NT2/D1 (cell line): ENCODE results near the gene CTNNA3.
"Not testable (repeated sequence)": the region's sequence is repeated elsewhere in the genome, so short reads cannot be mapped to it uniquely, and the experiment has no call there.

Source experiments
- DNase-seq: peaks from one replicate; pipeline ENCODE4 v3.0.0-alpha.2; 2011; ENCODE audit warnings: low read depth, low spot score
- H3K27me3 ChIP-seq: 2 replicates; pipeline ENCODE4 v1.6.0; 2011; ENCODE audit warnings: mild to moderate bottlenecking; ENCODE audit not compliant: insufficient read length, insufficient read depth
- H3K36me3 ChIP-seq: 2 replicates; pipeline ENCODE4 v1.6.1; 2011; ENCODE audit warnings: mild to moderate bottlenecking, low read length, mixed read lengths; ENCODE audit not compliant: insufficient read depth, insufficient read length
- H3K4me1 ChIP-seq: 2 replicates; pipeline ENCODE4 v1.5.1; 2011; ENCODE audit not compliant: insufficient read depth, insufficient read length
- H3K4me3 ChIP-seq: 2 replicates; pipeline ENCODE4 v1.5.1; 2011; ENCODE audit warnings: low read depth; ENCODE audit not compliant: insufficient read length
- H3K9ac ChIP-seq: 2 replicates; pipeline ENCODE4 v1.6.0; 2011; ENCODE audit warnings: low read depth; ENCODE audit not compliant: insufficient read length
- H3K9me3 ChIP-seq: 2 replicates; pipeline ENCODE4 v1.5.1; 2011; ENCODE audit warnings: mild to moderate bottlenecking, low read length; ENCODE audit not compliant: insufficient read depth
- SUZ12 ChIP-seq: IDR thresholded peaks from 2 replicates; pipeline ENCODE4 v1.6.1; 2011; ENCODE audit not compliant: insufficient read length, insufficient read depth; ENCODE audit errors: extremely low read depth
- YY1 ChIP-seq: IDR thresholded peaks from 2 replicates; pipeline ENCODE4 v1.6.1; 2011; ENCODE audit not compliant: insufficient read length, insufficient read depth
- ZNF274 ChIP-seq: IDR thresholded peaks from 2 replicates; pipeline ENCODE4 v1.6.1; 2011; ENCODE audit warnings: mild to moderate bottlenecking, low read depth, low read length

CTNNA3 gene

GRCh38 chr10:66366163-66366562 lies 1329.8 kb downstream of the CTNNA3 start:
- no peaks in the 10 kb centered on the region for H3K36me3 ChIP-seq
- H3K9me3 ChIP-seq, result no peaks in the 10 kb centered on the region
- H3K27me3 ChIP-seq, result no peaks in the 10 kb centered on the region
- no peak overlapping the region for H3K9ac ChIP-seq
- H3K4me1 ChIP-seq, result no peaks in the 10 kb centered on the region
- H3K4me3 ChIP-seq, result no peak overlapping the region
- TF ChIP-seq YY1, result no peak
- TF ChIP-seq ZNF274, result no peak
- no peak for DNase-seq

- no peaks in the 10 kb centered on the region for H3K36me3 ChIP-seq
Observed at GRCh38 chr10:66365686-66366085, 1330.3 kb downstream of the CTNNA3 start.

GRCh38 chr10:66362522-66362921 lies 1333.5 kb downstream of the CTNNA3 start:
- TF ChIP-seq SUZ12, result no peak
- TF ChIP-seq YY1, result no peak
- no peak for TF ChIP-seq ZNF274
- no peak for DNase-seq
- no peaks in the 10 kb centered on the region for H3K36me3 ChIP-seq
- no peaks in the 10 kb centered on the region for H3K4me1 ChIP-seq
- H3K9me3 ChIP-seq, result no peaks in the 10 kb centered on the region
- H3K27me3 ChIP-seq, result no peaks in the 10 kb centered on the region
- H3K9ac ChIP-seq, result no peak overlapping the region
- no peak overlapping the region for H3K4me3 ChIP-seq

More at GRCh38 chr10:66365686-66366085, 1330.3 kb downstream of the CTNNA3 start:
- TF ChIP-seq YY1, result no peak
- no peak for TF ChIP-seq SUZ12
- no peak for TF ChIP-seq ZNF274
- DNase-seq, result no peak
- H3K9me3 ChIP-seq, result no peaks in the 10 kb centered on the region
- H3K9ac ChIP-seq, result no peak overlapping the region
- H3K4me1 ChIP-seq, result no peaks in the 10 kb centered on the region
- no peaks in the 10 kb centered on the region for H3K27me3 ChIP-seq
- no peak overlapping the region for H3K4me3 ChIP-seq

- H3K4me3 ChIP-seq, DNase-seq, H3K27me3 ChIP-seq, H3K4me1 ChIP-seq, H3K36me3 ChIP-seq, H3K9ac ChIP-seq, H3K9me3 ChIP-seq: not testable (repeated sequence)
Observed at GRCh38 chr10:66353822-66354221, 1342.2 kb downstream of the CTNNA3 start.

- Histone ChIP-seq H3K9me3 (no peaks in the 10 kb centered on the region), H3K36me3 (no peaks in the 10 kb centered on the region), H3K9ac (no peak overlapping the region), H3K4me1 (no peaks in the 10 kb centered on the region), H3K4me3 (no peak overlapping the region), H3K27me3 (no peaks in the 10 kb centered on the region)
- TF ChIP-seq YY1 (no peak), ZNF274 (no peak), SUZ12 (no peak)
- no peak for DNase-seq
Observed at GRCh38 chr10:66353422-66353821, 1342.6 kb downstream of the CTNNA3 start.

GRCh38 chr10:66350622-66351399 lies 1345.2 kb downstream of the CTNNA3 start:
- TF ChIP-seq SUZ12, result no peak
- no peak for TF ChIP-seq ZNF274
- TF ChIP-seq YY1, result no peak
- Histone ChIP-seq H3K4me1 (no peaks in the 10 kb centered on the region), H3K27me3 (no peaks in the 10 kb centered on the region), H3K9me3 (no peaks in the 10 kb centered on the region), H3K9ac (no peak overlapping the region), H3K36me3 (no peaks in the 10 kb centered on the region), H3K4me3 (no peak overlapping the region)
- no peak for DNase-seq

GRCh38 chr10:66349726-66350125 lies 1346.3 kb downstream of the CTNNA3 start:
- DNase-seq, result no peak

More at GRCh38 chr10:66349726-66350125, 1346.3 kb downstream of the CTNNA3 start:
- Histone ChIP-seq H3K9ac (no peak overlapping the region), H3K27me3 (no peaks in the 10 kb centered on the region), H3K4me1 (no peaks in the 10 kb centered on the region), H3K9me3 (no peaks in the 10 kb centered on the region), H3K36me3 (no peaks in the 10 kb centered on the region), H3K4me3 (no peak overlapping the region)
- TF ChIP-seq ZNF274, result no peak
- TF ChIP-seq YY1, result no peak
- no peak for TF ChIP-seq SUZ12
